ENCODE measurements around the gene ALK.

The ALK gene

DNA sequence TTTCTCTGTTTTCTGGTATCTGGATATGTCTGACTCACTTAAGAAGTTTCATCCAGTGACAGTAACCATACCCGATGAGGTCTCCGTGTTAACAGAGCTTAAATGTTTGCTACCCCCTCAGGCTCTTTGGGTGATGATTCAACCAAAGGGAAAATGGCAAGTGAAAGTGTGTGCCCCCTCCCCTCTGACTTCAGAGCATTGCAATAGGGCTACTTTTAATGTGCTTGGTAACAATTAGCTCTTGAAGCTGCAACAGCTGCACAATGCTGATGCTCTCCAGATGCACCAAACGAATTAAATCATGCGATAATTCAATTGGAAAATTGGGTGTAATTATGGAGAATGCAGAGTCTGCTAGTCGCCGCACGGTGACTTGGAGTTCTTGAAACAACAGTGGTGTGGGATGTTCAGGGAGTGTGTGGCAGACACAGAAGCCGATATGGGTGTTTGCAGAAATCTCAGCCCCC is 270.7 kb downstream of the ALK start:
- TF ChIP-seq, protein P1, sequence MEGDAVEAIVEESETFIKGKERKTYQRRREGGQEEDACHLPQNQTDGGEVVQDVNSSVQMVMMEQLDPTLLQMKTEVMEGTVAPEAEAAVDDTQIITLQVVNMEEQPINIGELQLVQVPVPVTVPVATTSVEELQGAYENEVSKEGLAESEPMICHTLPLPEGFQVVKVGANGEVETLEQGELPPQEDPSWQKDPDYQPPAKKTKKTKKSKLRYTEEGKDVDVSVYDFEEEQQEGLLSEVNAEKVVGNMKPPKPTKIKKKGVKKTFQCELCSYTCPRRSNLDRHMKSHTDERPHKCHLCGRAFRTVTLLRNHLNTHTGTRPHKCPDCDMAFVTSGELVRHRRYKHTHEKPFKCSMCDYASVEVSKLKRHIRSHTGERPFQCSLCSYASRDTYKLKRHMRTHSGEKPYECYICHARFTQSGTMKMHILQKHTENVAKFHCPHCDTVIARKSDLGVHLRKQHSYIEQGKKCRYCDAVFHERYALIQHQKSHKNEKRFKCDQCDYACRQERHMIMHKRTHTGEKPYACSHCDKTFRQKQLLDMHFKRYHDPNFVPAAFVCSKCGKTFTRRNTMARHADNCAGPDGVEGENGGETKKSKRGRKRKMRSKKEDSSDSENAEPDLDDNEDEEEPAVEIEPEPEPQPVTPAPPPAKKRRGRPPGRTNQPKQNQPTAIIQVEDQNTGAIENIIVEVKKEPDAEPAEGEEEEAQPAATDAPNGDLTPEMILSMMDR (IDR thresholded peaks at IDR 0.05; ENCODE audit: low read depth, low read length), result no peak
- TF ChIP-seq EZH2phosphoT487 (IDR thresholded peaks at IDR 0.05; ENCODE audit: low read depth), result no peak
- H3K4me1 ChIP-seq (ENCODE audit: low read length), result no peaks in the 10 kb centered on the region
- H3K4me2 ChIP-seq (ENCODE audit: low read length), result no peak overlapping the region
- H3K79me2 ChIP-seq (ENCODE audit: low read length), result no peaks in the 10 kb centered on the region
- no peak overlapping the region for H3K4me3 ChIP-seq (ENCODE audit: low read length)
- no peaks in the 10 kb centered on the region for H4K20me1 ChIP-seq (ENCODE audit: insufficient read depth, low read length)
- peaks cover 7% of the 10 kb centered on the region; the same call in 1 of the 2 replicates for H3K27me3 ChIP-seq (ENCODE audit: low read depth, low read length)
- no peaks in the 10 kb centered on the region for H3K9me3 ChIP-seq (ENCODE audit: insufficient read depth, low read length)
- H3K36me3 ChIP-seq (replicated peaks; ENCODE audit: low read depth, low read length), result no peaks in the 10 kb centered on the region
- no peak overlapping the region for H2AFZ ChIP-seq (ENCODE audit: low read depth, low read length)
- no peak overlapping the region for H3K9ac ChIP-seq (ENCODE audit: low read length)
- no peak overlapping the region for H3K27ac ChIP-seq (ENCODE audit: low read length)

DNA sequence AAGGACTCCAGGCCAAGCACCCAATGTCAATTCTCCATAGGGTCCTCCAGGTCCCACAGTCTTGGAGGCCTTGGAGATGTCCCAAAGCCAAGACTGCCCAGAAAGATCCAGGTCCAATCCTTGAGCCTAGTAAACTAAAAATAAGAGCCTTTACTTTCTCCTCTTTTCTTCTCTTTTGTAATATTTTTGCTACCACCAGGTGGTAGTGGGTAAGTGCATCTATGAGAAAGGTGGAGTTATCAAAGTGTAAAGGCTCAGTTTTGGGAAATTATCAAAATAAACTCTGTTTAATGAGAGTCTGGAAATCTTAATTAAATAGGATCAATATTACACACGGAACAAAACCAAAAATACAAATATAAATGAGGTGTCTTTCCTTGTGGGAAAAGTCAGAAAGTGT is 276.4 kb downstream of the ALK start:
- no peaks in the 10 kb centered on the region for H4K20me1 ChIP-seq (ENCODE audit: insufficient read depth, low read length)
- no peak overlapping the region for H3K4me3 ChIP-seq (ENCODE audit: low read length)
- no peak overlapping the region for H3K27ac ChIP-seq (ENCODE audit: low read length)
- H3K79me2 ChIP-seq (ENCODE audit: low read length), result no peaks in the 10 kb centered on the region
- H3K27me3 ChIP-seq (ENCODE audit: low read depth, low read length), result peaks cover 28% of the 10 kb centered on the region
- H3K4me1 ChIP-seq (ENCODE audit: low read length), result no peaks in the 10 kb centered on the region
- no peak overlapping the region for H3K4me2 ChIP-seq (ENCODE audit: low read length)
- no peak overlapping the region for H2AFZ ChIP-seq (ENCODE audit: low read depth, low read length)
- H3K9me3 ChIP-seq (ENCODE audit: insufficient read depth, low read length), result no peaks in the 10 kb centered on the region
- H3K9ac ChIP-seq (ENCODE audit: low read length), result no peak overlapping the region
- TF ChIP-seq, protein P1 (IDR thresholded peaks at IDR 0.05; ENCODE audit: low read depth, low read length), result peak; percentile 36
- no peak for TF ChIP-seq EZH2phosphoT487 (IDR thresholded peaks at IDR 0.05; ENCODE audit: low read depth)
- H3K36me3 ChIP-seq (replicated peaks; ENCODE audit: low read depth, low read length), result no peaks in the 10 kb centered on the region

GRCh38 chr2:29643196-29643595 is 278.2 kb downstream of the ALK start:
- H3K27ac ChIP-seq (ENCODE audit: low read length), result no peak overlapping the region
- H4K20me1 ChIP-seq (ENCODE audit: insufficient read depth, low read length), result no peaks in the 10 kb centered on the region
- no peak overlapping the region for H3K9ac ChIP-seq (ENCODE audit: low read length)
- no peak overlapping the region for H3K4me3 ChIP-seq (ENCODE audit: low read length)
- no peak overlapping the region for H3K4me2 ChIP-seq (ENCODE audit: low read length)
- H3K36me3 ChIP-seq (replicated peaks; ENCODE audit: low read depth, low read length), result no peaks in the 10 kb centered on the region
- no peaks in the 10 kb centered on the region for H3K79me2 ChIP-seq (ENCODE audit: low read length)
- H3K9me3 ChIP-seq (ENCODE audit: insufficient read depth, low read length), result no peaks in the 10 kb centered on the region
- no peaks in the 10 kb centered on the region for H3K4me1 ChIP-seq (ENCODE audit: low read length)
- peaks cover 36% of the 10 kb centered on the region for H3K27me3 ChIP-seq (ENCODE audit: low read depth, low read length)
- TF ChIP-seq, protein P1 (IDR thresholded peaks at IDR 0.05; ENCODE audit: low read depth, low read length), result no peak
- no peak for TF ChIP-seq EZH2phosphoT487 (IDR thresholded peaks at IDR 0.05; ENCODE audit: low read depth)
- H2AFZ ChIP-seq (ENCODE audit: low read depth, low read length), result no peak overlapping the region

DNA sequence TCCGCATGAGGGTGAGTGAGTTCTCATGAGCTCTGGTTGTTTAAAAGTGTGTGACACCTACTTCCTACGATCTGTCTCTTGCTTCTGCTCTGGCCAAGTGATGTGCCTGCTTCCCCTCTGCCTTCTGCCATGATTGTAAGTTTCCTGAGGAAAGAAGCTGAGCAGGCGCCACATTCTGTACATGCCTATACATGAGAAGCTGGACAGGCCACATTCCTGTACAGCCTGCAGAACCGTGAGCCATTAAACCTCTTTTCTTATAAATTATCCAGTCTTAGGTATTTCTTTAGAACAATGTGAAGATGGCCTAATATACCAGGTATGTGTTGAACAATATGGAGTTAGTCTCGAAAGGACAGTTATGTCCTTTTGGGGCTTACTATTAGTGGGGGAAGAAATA is 281.0 kb downstream of the ALK start:
- TF ChIP-seq EZH2phosphoT487 (IDR thresholded peaks at IDR 0.05; ENCODE audit: low read depth), result no peak
- TF ChIP-seq, protein P1 (IDR thresholded peaks at IDR 0.05; ENCODE audit: low read depth, low read length), result no peak
- H3K27ac ChIP-seq (ENCODE audit: low read length), result no peak overlapping the region
- no peak overlapping the region for H3K9ac ChIP-seq (ENCODE audit: low read length)
- no peaks in the 10 kb centered on the region for H4K20me1 ChIP-seq (ENCODE audit: insufficient read depth, low read length)
- no peaks in the 10 kb centered on the region for H3K4me1 ChIP-seq (ENCODE audit: low read length)
- H3K4me3 ChIP-seq (ENCODE audit: low read length), result no peak overlapping the region
- H2AFZ ChIP-seq (ENCODE audit: low read depth, low read length), result no peak overlapping the region
- H3K27me3 ChIP-seq (ENCODE audit: low read depth, low read length), result peaks cover 43% of the 10 kb centered on the region
- H3K4me2 ChIP-seq (ENCODE audit: low read length), result no peak overlapping the region
- no peaks in the 10 kb centered on the region for H3K79me2 ChIP-seq (ENCODE audit: low read length)
- H3K9me3 ChIP-seq (ENCODE audit: insufficient read depth, low read length), result no peaks in the 10 kb centered on the region
- H3K36me3 ChIP-seq (replicated peaks; ENCODE audit: low read depth, low read length), result no peaks in the 10 kb centered on the region
